ENCODE data around the gene PRDM11. TPM values are rescaled to one million over a fixed set of nuclear protein-coding genes. Genes with fewer than 3 reads are reported as not detected.

The PRDM11 gene
- total RNA-seq, 1 experiment from 2014 or later: 10.7 TPM

DNA sequence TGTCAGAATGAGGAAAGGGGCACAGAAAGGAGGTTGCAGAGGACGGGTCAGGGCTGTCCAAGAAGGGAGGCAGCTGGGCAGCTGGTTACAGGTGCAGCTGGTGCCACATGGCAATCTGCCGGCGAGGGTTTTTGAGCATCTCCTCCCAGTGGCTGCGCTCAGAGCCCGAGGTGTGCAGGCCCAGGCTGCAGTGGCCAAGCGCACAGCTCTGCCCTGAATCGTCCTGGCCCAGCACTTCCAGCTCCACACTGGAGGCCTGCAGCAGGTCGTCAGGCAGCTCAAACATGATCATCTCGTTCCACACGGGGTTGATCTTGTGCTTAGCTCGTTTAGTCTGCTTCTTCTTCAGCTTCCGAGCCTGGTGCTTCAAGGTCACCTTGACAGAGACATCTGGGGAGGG, 97.5 kb downstream of the PRDM11 start:
- Histone ChIP-seq H4K20me1 (ENCODE audit: insufficient read depth) (no peaks in the 10 kb centered on the region), H3K4me1 (replicated peaks; ENCODE audit: insufficient read depth) (no peaks in the 10 kb centered on the region), H3F3A (ENCODE audit: insufficient read depth, low read depth) (no peaks in the 10 kb centered on the region), H3K79me2 (ENCODE audit: low read depth) (no peaks in the 10 kb centered on the region), H3K4me3 (no peak overlapping the region), H3K36me3 (ENCODE audit: low read depth) (no peaks in the 10 kb centered on the region), H3K27ac (no peak overlapping the region), H3K9me2 (ENCODE audit: insufficient read depth) (no peaks in the 10 kb centered on the region), H3K9me3 (ENCODE audit: insufficient read depth, low read depth) (no peaks in the 10 kb centered on the region), H3K4me2 (no peak overlapping the region), H2AFZ (no peak overlapping the region), H3K27me3 (ENCODE audit: insufficient read depth, low read depth) (peaks cover 76% of the 10 kb centered on the region)
- DNase-seq: no peak
- TF ChIP-seq, protein P1, sequence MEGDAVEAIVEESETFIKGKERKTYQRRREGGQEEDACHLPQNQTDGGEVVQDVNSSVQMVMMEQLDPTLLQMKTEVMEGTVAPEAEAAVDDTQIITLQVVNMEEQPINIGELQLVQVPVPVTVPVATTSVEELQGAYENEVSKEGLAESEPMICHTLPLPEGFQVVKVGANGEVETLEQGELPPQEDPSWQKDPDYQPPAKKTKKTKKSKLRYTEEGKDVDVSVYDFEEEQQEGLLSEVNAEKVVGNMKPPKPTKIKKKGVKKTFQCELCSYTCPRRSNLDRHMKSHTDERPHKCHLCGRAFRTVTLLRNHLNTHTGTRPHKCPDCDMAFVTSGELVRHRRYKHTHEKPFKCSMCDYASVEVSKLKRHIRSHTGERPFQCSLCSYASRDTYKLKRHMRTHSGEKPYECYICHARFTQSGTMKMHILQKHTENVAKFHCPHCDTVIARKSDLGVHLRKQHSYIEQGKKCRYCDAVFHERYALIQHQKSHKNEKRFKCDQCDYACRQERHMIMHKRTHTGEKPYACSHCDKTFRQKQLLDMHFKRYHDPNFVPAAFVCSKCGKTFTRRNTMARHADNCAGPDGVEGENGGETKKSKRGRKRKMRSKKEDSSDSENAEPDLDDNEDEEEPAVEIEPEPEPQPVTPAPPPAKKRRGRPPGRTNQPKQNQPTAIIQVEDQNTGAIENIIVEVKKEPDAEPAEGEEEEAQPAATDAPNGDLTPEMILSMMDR (conservative IDR thresholded peaks at IDR 0.05): no peak
- TF ChIP-seq EZH2 (IDR thresholded peaks at IDR 0.05; ENCODE audit: low read depth): no peak
- BruUV-seq (replicated peaks): no TSS peak
- intact Hi-C loops (cut with micrococcal nuclease; ENCODE audit: unreplicated experiment): no loop called here
- CTCF ChIA-PET: no interaction called here
- POLR2A ChIA-PET (ENCODE audit: unreplicated experiment): no interaction called here

DNA sequence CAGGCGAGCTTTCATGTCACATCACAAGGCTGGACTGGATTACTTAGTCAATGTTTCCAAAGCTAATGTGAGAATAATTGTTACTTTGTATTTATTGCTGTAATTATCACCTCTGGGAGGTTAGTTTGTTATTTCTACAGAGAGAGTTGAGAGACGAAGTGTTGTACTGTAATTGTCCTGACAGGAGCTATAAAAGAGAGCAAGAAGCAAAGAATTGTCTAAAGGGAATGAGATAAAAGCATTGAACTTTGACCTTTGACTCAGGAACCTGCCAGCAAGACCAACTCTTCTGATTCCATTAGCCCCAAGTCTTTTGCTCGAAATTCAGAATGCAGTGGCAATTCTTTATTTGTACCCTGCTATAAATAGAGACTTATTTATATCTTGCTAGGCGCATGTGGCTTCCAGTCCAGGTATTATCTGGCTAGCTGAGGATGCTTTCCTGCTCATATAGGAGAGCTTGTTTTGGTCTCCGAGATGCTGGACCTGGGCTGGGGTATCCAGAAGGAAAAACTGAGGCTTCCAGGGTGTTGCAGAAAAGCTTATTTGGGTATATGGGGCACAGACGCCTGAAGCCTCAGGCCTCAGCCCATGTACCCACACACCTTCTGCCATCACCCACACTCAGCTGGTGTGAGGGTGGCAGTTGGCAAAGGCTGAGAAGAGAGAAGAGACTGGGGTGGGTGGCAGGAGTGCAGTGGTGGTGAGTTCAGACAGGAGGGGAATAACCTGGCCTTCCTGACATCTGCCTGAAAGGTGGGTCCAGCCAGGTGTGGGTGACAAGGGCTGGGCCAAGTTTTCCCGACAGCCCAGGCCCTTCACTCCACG, 99.0 kb downstream of the PRDM11 start:
- Histone ChIP-seq H3K79me2 (ENCODE audit: low read depth) (no peaks in the 10 kb centered on the region), H3F3A (ENCODE audit: insufficient read depth, low read depth) (no peaks in the 10 kb centered on the region), H3K27ac (no peak overlapping the region), H3K4me1 (replicated peaks; ENCODE audit: insufficient read depth) (no peaks in the 10 kb centered on the region), H3K4me3 (no peak overlapping the region), H4K20me1 (ENCODE audit: insufficient read depth) (no peaks in the 10 kb centered on the region), H3K27me3 (ENCODE audit: insufficient read depth, low read depth) (peaks cover 74% of the 10 kb centered on the region), H2AFZ (no peak overlapping the region), H3K36me3 (ENCODE audit: low read depth) (no peaks in the 10 kb centered on the region), H3K9me3 (ENCODE audit: insufficient read depth, low read depth) (no peaks in the 10 kb centered on the region), H3K4me2 (no peak overlapping the region), H3K9me2 (ENCODE audit: insufficient read depth) (no peaks in the 10 kb centered on the region)
- TF ChIP-seq, protein P1 (conservative IDR thresholded peaks at IDR 0.05): no peak
- no peak for TF ChIP-seq EZH2 (IDR thresholded peaks at IDR 0.05; ENCODE audit: low read depth)
- POLR2A ChIA-PET (ENCODE audit: unreplicated experiment): no interaction called here
- intact Hi-C loops (cut with micrococcal nuclease; ENCODE audit: unreplicated experiment): no loop called here
- BruUV-seq (replicated peaks): no TSS peak
- no peak for DNase-seq
- CTCF ChIA-PET: no interaction called here

DNA sequence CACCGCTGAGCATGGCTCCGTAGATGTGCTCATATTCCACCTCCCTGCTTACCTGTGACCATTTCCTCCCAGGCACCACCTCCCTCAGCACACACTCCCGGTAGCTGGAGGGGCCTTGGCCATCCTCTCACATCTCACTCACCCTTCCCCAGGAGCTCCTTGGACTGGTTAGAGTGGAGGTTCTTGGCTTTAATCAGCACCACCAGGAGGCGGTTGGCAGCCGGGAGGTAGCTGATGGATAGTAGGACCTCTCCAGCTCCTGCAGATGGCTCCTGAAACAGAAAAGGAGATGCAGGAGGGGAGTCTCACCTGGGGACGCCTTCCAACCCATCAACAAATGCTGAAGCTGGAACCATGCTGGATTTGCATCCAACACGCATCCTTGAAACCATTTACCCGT, 99.8 kb downstream of the PRDM11 start:
- H3F3A ChIP-seq (ENCODE audit: insufficient read depth, low read depth): no peaks in the 10 kb centered on the region
- H3K27me3 ChIP-seq (ENCODE audit: insufficient read depth, low read depth): peaks cover 67% of the 10 kb centered on the region
- no peak overlapping the region for H3K4me2 ChIP-seq
- ChIA-PET POLR2A (ENCODE audit: unreplicated experiment) (no interaction called here), CTCF (no interaction called here)
- no peaks in the 10 kb centered on the region for H3K9me3 ChIP-seq (ENCODE audit: insufficient read depth, low read depth)
- H3K4me3 ChIP-seq: no peak overlapping the region
- DNase-seq: no peak
- H3K4me1 ChIP-seq (replicated peaks; ENCODE audit: insufficient read depth): no peaks in the 10 kb centered on the region
- H3K79me2 ChIP-seq (ENCODE audit: low read depth): no peaks in the 10 kb centered on the region
- no peak overlapping the region for H2AFZ ChIP-seq
- no peaks in the 10 kb centered on the region for H3K9me2 ChIP-seq (ENCODE audit: insufficient read depth)
- intact Hi-C loops (cut with micrococcal nuclease; ENCODE audit: unreplicated experiment): no loop called here
- H4K20me1 ChIP-seq (ENCODE audit: insufficient read depth): no peaks in the 10 kb centered on the region
- no TSS peak for BruUV-seq (replicated peaks)
- H3K36me3 ChIP-seq (ENCODE audit: low read depth): no peaks in the 10 kb centered on the region
- TF ChIP-seq, protein P1 (conservative IDR thresholded peaks at IDR 0.05): no peak
- no peak for TF ChIP-seq EZH2 (IDR thresholded peaks at IDR 0.05; ENCODE audit: low read depth)
- no peak overlapping the region for H3K27ac ChIP-seq

All from PC-9 (cell line).